GM21786 (cell line): ENCODE results near the gene BTF3.
"Not testable (repeated sequence)": the region's sequence is repeated elsewhere in the genome, so short reads cannot be mapped to it uniquely, and the experiment has no call there.

Experiments used
- ATAC-seq: cut with Tn5 transposase; IDR thresholded peaks from one replicate; pipeline ENCODE4 v1.9.1; 2021; ENCODE audit not compliant: unreplicated experiment

BTF3 gene

DNA sequence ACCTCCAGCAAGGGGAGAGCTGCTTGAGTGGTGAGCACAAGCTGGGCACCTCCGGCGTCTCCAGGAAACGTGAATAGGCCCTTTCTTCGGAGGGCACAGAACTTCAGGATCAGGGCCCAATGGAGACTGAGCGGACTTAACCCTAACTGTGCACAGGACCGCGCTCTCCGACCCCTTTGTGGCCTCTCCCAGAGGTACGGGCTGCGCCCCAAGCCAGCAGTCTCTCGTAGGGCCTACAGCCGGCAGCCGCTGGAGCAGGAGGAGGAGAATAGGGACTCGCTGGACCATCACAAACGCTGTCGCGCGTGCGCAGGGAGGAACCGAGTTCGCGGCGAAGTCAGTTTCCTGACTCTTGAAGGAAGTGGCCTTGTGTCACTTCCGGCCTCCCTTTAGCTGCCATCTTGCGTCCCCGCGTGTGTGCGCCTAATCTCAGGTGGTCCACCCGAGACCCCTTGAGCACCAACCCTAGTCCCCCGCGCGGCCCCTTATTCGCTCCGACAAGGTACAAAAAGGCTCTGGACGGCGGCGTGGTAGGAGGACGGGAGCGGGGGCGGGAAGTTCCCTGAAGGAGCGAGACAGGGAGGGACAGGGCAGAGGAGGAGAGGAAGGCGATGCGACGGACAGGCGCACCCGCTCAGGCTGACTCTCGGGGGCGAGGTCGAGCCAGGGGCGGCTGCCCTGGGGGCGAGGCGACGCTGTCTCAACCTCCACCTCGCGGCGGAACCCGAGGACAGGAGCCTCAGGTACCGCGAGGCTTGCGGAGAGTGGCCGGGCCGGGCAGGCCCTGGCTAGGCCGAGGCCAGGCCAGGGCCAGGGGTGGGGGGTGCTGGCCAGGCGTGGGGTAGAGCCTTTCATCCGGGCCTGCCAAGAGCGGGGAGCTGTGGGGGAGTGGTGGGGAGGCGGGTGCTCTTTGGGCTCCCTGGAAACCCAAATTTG lies at the start of gene BTF3:
Gene BTF3, plus strand, starts transcription at position 386 of the 936 bp plus-strand sequence. Its CDS starts 226 bp downstream, at position 612.
- peak; percentile 96 for ATAC-seq

DNA sequence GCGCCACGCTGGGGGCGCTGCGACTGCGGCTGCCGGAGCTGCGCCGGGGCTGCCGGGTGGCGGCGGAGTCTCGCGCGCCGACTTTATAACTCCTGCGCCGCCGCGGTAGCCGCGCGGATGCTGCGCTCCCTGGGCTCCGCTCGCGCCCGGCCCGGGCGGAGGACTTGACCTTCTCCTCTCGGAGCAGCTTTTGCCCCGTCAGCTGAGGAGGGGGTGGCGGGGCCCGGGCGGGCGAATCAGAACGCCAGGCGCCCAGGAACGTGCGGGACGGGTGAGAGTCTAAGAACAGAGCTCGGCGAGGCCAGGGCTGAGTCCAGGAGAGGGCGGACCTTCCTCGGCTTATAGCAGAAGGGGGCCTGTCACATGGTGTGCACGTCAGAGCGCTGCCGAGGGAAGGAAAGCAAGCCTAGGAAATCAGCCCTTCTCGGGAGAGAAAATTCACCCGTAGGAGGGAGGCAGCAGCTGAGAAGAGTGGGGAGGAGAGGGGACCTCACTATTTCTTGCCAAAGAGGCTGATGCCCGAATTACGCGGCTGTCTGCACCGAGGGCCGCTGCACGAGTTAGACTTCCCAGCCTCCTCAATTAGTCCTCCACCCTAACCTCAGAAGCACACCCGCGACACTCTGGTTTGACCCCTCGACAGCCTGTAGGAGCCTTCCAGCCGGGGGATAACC lies 49.6 kb upstream of the BTF3 start, which contains the start of gene FOXD1:
Gene FOXD1, minus strand, starts transcription at position 315 of the 674 bp plus-strand sequence. CDS start 415 bp downstream, outside the sequence.
- no peak for ATAC-seq

DNA sequence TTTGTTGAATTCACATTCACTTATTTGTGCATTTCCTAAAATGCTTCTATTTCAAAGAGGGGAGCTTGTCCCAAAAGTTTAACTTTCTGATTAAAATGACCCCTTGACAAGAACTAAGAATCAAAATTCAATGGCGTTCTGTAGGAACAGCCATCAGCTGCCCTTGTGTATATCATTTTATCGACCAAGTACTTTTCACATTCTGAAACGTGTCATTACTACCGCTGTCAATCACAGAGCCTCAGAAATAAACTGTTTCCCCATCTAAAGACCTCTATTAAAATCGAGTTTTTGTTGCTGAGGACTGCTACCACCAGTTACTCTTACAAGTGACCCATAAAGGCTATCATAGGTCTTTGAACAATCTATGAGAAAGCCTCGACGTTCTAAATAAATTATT lies 48.1 kb upstream of the BTF3 start:
- no peak for ATAC-seq

DNA sequence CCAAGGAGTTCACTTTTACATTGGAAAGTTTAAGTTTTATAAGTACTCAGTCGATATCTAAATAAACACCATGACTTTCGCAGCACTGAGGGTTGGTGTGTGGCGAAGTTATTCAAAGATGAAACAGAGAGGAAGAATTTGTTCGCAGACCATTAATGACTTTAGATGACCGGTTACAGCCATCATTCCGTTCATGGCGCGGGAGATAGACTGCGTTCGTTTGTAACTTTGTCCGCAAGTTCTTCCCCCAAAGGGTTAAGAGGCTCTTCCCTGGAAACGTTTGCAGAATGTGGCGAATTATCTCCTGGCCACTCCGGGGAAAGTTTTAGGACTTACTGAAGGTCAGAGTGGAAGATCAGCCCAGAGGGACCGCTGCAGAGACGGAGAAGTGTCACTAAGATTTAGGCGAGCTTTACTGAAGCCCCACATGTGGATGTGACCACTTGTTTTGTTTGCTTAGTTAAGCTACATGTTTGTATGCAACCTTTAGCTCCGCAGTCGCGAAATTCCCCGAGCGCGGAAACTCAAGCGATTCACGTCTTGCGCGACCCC lies 47.5 kb upstream of the BTF3 start:
- ATAC-seq, result no peak

DNA sequence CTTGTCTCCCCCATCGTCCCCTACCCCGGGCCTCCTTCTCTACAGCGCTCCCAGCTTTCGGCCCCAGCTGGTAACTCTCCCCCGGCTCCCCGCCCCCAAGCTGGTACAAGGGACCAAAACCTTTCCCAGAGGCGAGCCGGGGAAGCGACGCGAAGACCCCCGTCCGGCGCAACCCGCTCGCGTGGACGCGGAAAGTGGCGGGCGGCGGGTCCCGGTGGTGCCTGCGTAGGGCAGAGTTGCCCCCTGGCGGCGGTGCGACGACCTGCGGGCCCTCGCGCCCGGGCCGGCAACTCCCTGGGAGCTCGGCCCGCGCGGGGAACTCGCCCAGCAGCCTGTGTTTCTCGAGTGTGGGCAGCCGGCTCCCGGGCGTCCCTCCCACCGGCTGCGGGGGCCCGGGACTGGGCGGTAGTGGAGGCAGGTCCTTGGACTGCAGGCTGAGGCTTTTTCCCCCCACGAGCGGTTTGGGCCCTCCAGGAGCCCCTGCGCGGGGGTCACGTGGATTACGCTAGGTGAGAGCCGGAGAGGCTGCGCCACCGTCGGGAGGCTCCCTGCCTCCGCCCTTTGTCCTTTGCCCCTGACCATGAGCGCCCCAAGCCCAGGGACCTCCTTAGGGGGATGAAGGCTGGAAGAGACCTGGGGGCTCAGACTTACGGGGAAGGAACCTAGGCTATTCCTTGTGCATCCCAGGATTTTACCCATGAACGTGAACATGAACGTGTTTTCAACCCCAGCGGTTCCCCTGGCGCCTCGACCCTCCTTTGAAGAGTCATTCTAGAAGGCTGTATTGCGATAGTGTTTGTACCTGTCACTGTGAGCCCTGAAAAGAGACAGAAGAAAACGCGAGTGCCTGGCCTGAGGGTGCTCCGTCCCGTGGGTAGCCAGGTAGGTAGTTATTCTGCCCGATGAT lies 46.8 kb upstream of the BTF3 start:
- no peak for ATAC-seq

DNA sequence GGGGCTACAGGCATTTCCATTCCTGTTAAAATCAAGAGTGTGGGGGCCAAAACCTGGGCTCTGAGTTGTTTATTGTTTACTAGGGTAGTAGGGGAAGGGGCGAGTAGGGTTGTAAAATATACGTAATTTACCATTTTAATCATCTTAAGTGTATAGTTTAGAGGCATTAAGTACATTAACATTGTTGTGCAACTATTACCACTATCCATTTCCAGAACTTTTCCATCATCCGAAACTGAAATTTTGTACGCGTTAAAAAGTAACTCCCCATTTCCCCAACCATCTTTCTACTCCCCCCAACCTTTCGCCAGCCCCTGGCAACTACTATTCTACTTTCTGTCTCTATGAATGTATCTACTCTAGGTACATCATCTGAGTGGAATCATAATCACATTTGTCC lies 46.0 kb upstream of the BTF3 start:
- no peak for ATAC-seq

DNA sequence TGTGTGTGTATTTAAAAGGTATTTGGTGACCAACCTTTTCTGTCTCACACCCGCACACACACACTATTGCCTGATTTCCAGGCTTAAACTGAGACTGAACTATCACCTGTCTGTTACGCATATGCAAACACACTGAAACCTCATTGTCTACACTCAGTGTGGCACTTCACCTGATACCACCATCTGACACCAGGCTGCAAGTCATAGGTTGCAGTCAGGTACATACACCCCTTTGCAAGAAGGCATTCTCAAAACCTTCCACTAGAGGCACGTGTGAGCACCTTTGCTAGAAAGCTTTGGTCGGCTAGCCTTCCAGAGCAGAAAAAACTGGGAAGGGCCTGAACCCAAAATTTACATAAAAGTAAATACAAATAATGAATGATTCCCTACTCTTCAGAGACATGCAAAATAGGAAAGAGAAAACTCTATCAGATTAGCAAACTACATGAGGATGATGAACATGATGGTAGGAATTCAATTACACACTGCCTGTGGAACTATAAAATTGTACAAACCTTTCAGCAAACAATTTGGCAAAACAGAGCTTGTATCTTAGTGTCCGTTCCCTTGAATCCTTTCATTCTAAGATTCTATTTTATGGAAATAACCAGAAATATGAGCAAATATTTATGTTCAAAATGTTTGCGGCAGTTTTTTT lies 43.7 kb upstream of the BTF3 start:
- ATAC-seq, result no peak

DNA sequence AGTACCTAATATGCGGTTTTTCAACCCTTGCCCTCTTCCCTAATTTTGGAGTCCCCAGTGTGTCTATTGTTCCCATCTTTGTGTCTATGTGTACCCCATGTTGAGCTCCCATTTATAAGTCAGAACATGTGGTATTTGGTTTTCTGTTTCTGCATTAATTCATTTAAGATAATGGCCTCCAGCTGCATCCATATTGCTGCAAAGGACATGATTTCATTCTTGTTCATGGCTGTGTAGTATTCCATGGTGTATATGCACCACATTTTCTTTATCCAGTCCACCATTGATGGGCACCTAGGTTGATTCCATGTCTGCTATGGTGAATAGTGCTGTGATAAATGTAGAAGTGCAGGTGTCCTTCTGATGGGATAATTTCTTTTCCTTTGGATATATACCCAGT lies 41.8 kb upstream of the BTF3 start:
- not testable (repeated sequence) for ATAC-seq

DNA sequence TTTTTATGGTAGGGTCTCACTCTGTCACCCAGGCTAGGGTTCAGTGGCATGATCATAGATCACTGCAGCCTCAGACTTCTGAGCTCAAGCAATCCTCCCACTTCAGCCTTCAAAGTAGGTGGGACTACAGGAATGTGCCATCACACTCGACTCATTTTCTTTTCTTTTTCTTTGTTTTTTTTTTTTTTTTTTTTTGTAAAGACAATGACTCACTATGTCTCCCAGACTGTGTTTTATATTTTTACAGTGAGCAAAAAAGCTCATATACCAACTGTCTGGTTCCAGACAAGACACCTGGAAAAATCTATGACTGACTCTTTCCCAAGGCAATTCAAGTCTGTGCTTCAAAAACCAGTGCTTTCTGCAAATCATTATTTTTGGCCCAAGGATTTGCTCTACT lies 38.9 kb upstream of the BTF3 start:
- ATAC-seq, result no peak

DNA sequence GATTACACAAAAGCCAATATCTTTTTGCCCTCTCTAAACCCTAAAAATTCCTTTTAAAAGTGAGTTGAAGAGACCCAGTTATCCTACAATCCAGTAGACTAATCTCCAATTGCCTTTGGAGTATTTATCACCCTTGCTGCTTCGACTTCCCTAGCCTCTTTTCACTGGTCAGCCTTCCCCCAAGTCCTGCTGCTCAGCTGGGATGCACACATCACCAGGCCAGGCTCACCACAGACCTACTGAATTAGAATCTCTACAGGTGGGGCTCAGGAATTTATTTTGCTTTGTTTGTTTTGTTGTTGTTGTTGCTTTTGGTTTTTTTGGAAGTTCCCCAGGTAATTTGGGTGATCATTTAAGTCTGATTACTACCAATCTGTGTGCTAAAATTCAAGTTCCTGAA lies 38.1 kb upstream of the BTF3 start:
- ATAC-seq, result no peak

DNA sequence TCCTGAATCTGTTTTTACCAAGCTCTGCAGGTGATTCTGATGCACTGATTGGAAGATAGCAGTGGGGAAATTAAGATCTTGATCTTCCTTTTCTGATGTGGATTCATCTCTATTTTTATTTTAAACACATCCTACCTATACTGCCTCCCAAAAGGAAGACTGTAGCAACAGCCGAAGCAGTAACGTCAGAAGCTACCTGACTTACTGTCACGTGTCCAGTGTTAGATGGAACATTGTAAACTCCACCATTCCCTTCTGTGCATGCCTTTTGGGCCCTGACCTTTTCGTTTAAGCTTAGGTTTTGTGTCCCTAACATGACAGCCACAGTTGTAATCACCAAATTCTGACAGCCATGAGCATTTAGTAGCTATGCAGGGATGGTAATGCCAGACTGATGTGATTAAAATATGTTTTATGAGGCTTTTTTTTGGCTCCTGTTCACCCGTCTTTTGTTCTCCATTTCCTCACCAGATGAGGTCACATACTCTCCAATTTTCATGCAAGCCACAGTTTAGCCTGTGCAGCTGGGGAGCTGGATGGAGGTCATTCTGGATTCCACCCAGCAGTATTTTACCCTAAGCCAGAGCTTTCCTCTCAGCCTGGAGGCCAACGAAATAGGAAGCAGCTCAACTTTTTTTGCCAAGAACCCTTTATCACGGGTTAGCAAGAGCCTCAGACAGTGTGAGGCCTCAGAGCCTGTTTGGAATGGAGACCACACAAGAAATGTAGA lies 34.1 kb upstream of the BTF3 start:
- no peak for ATAC-seq

DNA sequence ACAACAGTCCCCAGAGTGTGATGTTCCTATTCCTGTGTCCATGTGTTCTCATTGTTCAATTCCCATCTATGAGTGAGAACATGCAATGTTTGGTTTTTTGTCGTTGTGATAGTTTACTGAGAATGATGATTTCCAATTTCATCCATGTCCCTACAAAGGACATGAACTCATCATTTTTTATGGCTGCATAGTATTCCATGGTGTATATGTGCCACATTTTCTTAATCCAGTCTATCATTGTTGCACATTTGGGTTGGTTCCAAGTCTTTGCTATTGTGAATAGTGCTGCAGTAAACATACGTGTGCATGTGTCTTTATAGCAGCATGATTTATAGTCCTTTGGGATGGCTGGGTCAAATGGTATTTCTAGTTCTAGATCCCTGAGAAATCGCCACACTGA lies 29.6 kb upstream of the BTF3 start:
- ATAC-seq, result not testable (repeated sequence)

DNA sequence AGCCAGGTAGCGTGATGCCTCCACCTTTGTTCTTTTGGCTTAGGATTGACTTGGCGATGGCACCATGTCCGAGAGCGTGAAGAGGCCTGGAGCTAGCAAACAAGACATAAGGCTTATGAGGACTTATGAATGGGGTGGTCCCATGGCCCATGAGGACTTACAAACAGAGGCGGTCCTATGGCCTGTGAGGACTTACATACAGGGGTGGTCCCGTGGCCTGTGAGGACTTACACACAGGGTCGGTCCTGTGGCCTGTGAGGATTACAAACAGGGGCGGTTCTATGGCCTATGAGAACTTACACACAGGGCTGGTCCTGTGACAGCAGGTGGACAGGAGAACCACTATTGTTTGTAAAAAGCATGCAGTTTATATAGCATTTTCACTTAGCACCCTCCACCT lies 28.4 kb upstream of the BTF3 start:
- ATAC-seq, result no peak

DNA sequence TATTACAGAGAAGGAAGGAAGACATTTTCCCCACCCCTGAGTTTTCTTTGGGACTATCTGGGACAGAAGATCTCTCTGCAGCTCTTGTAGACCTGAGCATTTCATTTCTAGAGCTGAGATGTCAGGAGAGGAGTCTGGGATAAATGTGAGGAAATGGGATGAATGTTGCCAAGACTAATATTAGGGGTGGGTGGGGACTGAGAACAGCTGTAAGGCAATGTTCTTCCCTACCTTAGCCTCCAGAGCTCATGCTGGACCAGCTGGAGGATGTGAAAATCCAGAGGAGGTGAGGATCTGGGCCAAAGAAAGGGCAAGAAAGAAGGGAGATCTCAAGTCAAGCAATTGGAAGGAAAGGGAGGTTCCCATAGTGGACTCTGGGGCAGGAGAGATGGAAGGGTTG lies 26.6 kb upstream of the BTF3 start:
- no peak for ATAC-seq

DNA sequence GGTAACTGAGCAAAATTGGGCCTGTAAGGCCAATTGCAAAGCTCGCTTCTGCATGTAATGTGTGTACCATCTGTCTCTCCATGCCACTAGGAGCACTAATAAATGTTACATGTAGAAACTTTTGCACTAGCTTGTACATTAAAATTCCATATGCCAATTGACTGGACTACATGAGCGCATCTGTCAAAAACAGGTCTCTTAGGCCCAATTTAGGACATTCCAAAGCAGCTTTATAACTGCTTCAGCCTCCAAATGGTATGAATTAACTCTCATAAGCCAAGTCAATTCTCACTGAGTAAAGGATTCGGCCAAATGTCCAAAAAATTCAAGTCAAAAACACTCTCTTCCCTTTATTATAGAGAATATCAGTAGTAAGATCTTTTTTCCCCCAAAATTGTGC lies 26.1 kb upstream of the BTF3 start:
- no peak for ATAC-seq

DNA sequence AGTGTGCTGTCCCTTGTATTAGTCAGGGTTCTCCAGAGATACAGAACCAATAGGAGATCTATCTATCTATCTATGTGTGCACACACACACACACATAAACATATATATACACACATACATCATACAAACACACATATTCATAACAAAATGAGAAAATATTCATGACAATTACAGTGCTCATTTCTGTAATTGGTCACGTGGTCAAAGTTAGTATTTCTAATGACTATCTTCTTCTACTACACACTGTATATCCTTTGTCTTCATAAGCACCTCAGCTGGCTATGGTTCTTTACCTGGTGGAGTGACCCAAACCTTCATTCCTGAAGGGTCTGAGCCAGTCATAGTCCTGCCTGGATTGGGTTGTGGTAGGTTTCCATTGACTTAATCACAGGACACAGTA lies 17.7 kb upstream of the BTF3 start:
- ATAC-seq, result no peak

DNA sequence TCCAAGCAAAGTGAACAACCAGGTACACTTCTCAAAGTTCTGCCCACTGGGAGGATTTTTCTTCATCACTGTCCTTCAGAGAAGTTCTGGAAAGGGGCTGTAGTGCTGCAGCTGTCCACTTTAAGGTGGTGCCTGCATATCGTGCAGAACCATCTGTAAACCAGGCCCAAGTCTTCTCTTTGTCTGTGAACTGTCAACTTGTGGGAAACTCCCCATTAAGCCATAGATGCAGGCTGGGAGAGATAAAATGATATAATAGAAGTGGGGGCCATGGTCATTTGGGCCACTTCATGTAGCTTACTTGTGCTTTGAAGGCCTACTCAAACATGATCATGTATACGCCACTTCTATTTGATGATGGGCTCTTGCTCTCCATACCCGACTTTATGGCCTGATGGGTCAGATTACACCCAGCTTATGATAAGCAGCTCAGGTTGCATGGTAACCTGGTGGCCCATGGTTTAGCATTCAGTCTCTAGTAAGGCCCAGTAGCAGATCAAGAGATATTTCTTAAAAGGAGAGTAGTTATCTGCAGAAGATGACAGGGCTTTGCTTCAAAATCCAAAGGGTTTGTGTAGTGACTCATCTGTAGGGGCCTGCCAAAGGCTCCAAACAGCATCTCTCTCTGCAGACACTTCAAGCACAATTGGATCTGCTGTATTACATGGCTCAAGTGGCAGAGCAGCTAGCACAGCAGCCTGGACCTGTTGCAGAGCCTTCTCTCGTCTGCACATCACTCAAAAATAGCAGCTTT lies 15.7 kb upstream of the BTF3 start:
- ATAC-seq, result no peak

DNA sequence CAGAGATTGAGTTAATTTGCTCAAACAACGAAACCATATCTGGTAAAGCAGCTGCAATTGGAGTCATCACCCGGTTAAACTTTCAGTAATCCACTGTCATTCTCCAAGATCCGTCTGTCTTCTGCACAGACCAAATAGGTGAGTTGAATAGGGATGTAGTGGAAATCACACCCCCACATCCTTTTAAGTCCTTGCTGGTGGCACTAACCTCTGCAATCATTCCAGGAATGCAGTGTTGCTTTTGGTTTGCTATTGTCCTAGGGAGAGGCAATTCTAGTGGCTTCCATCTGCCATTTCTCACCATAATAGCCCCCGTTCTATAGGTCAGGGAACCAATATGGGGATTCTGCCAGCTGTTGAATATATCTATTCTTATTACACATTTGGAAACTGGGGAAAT lies 14.6 kb upstream of the BTF3 start:
- no peak for ATAC-seq

DNA sequence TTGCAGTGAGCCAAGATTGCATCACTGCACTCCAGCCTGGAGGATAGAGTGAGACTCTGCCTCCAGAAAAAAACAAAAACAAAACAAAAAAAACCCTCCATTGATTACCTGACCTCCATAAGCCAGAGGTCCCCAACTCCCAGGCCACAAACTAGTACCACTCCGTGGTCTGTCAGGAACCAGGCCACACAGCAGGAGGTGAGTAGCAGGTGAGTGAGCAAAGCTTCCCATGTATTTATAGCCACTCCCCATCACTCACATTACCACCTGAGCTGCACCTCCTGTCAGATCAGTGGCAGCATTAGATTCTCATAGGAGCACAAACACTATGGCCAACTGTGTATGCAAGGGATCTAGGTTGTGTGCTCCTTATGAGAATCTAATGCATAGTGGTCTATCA lies 13.7 kb upstream of the BTF3 start:
- no peak for ATAC-seq
